HEK293 (cell line): Measurements from ENCODE around the gene TMC5.

Source experiments
- CTCF ChIA-PET: fragments of 350-600 bp; formaldehyde crosslinking; extraction: SDS; loops from one replicate; lab custom pipeline; 2021; ENCODE audit warnings: antibody characterized with exemption; lab: Yijun Ruan, JAX
- POLR2A ChIA-PET: fragments of 300-600 bp; formaldehyde crosslinking; extraction: SDS; loops from one replicate; lab custom pipeline; 2020; ENCODE audit warnings: antibody characterized with exemption, inconsistent platforms; lab: Yijun Ruan, JAX
- H3K27ac ChIP-seq: fragments of 200-500 bp; sonication (Bioruptor generic); 2 replicates; pipeline ENCODE4 v1.5.1; 2014; ENCODE audit warnings: low read depth, low read length, control low read depth, inconsistent platforms; ENCODE audit errors: extremely low read depth
- H3K36me3 ChIP-seq, 2 experiments: fragments of 200-500 bp in 1 of 2; sonication (Bioruptor generic) in 1 of 2; 1 replicate in 1 of 2; 2 replicates in 1 of 2; pipeline ENCODE4 v1.5.1; 2014 to 2017; ENCODE audit warnings: inconsistent platforms in 2 of 2, low read length in 2 of 2; ENCODE audit not compliant: control insufficient read depth in 2 of 2, insufficient read depth in 1 of 2
- H3K4me1 ChIP-seq: fragments of 200-500 bp; sonication (Bioruptor generic); 2 replicates; pipeline ENCODE4 v1.5.1; 2014; ENCODE audit warnings: mild to moderate bottlenecking, low read length, inconsistent platforms; ENCODE audit not compliant: control insufficient read depth, insufficient read depth
- H3K4me3 ChIP-seq: 2 replicates; pipeline ENCODE4 v1.5.1; 2011; ENCODE audit warnings: low read depth, mild to moderate bottlenecking, control low read depth, low read length, moderate library complexity
- H3K9me3 ChIP-seq: fragments of 200-500 bp; sonication (Bioruptor generic); 2 replicates; pipeline ENCODE4 v1.5.1; 2014; ENCODE audit warnings: low read depth, low read length, inconsistent platforms; ENCODE audit not compliant: control insufficient read depth, insufficient read depth
- ELK4 ChIP-seq: IDR thresholded peaks from 2 replicates; pipeline ENCODE4 v1.6.1; 2011; ENCODE audit warnings: mild to moderate bottlenecking, low read depth, low read length, borderline replicate concordance
- GLI4 ChIP-seq: fragments of 450-650 bp; formaldehyde crosslinking; IDR thresholded peaks from 2 replicates; pipeline ENCODE4 v1.5.1; 2016; ENCODE audit warnings: missing biosample characterization, missing genetic modification characterization
- HOXD13 ChIP-seq: sonication (generic); formaldehyde crosslinking; IDR thresholded peaks from 2 replicates; pipeline ENCODE4 v1.8.0; 2022; ENCODE audit warnings: missing genetic modification reagents, borderline replicate concordance
- KLF1 ChIP-seq: fragments of 450-650 bp; formaldehyde crosslinking; IDR thresholded peaks from 2 replicates; pipeline ENCODE4 v1.5.1; 2016; ENCODE audit warnings: missing biosample characterization, missing genetic modification characterization
- MYNN ChIP-seq: fragments of 450-650 bp; formaldehyde crosslinking; IDR thresholded peaks from 2 replicates; pipeline ENCODE4 v1.5.1; 2016; ENCODE audit warnings: missing biosample characterization, missing genetic modification characterization, borderline replicate concordance
- OVOL3 ChIP-seq: fragments of 450-650 bp; formaldehyde crosslinking; IDR thresholded peaks from 2 replicates; pipeline ENCODE4 v1.5.1; 2016; ENCODE audit warnings: missing biosample characterization, missing genetic modification characterization
- RBAK ChIP-seq: fragments of 450-650 bp; formaldehyde crosslinking; IDR thresholded peaks from 2 replicates; pipeline ENCODE4 v1.5.1; 2016; ENCODE audit warnings: missing biosample characterization, missing genetic modification characterization
- REST ChIP-seq: fragments of 450-650 bp; formaldehyde crosslinking; IDR thresholded peaks from 2 replicates; pipeline ENCODE4 v1.5.1; 2016; ENCODE audit warnings: missing biosample characterization, missing genetic modification characterization
- ZBTB49 ChIP-seq: fragments of 450-650 bp; formaldehyde crosslinking; IDR thresholded peaks from 2 replicates; pipeline ENCODE4 v1.5.1; 2016; ENCODE audit warnings: missing biosample characterization, missing genetic modification characterization, low read depth
- ZNF148 ChIP-seq: fragments of 450-650 bp; formaldehyde crosslinking; IDR thresholded peaks from 2 replicates; pipeline ENCODE4 v1.5.0; 2017; ENCODE audit warnings: missing biosample characterization, missing genetic modification characterization, borderline replicate concordance
- ZNF18 ChIP-seq: fragments of 450-650 bp; formaldehyde crosslinking; IDR thresholded peaks from 2 replicates; pipeline ENCODE4 v1.5.1; 2016; ENCODE audit warnings: missing biosample characterization, missing genetic modification characterization
- ZNF211 ChIP-seq: fragments of 450-650 bp; formaldehyde crosslinking; IDR thresholded peaks from 2 replicates; pipeline ENCODE4 v1.5.1; 2016; ENCODE audit warnings: low read depth, missing biosample characterization, missing genetic modification characterization
- ZNF302 ChIP-seq: fragments of 450-650 bp; formaldehyde crosslinking; IDR thresholded peaks from 2 replicates; pipeline ENCODE4 v1.5.1; 2016; ENCODE audit warnings: missing biosample characterization, missing genetic modification characterization, low read depth
- ZNF341 ChIP-seq: fragments of 450-650 bp; formaldehyde crosslinking; IDR thresholded peaks from 2 replicates; pipeline ENCODE4; 2016; ENCODE audit warnings: low read depth, missing biosample characterization, missing genetic modification characterization
- ZNF37A ChIP-seq: fragments of 450-650 bp; IDR thresholded peaks from 2 replicates; pipeline ENCODE4 v1.5.1; 2018; ENCODE audit warnings: missing biosample characterization, missing genetic modification characterization
- ZNF510 ChIP-seq: fragments of 450-650 bp; formaldehyde crosslinking; IDR thresholded peaks from 2 replicates; pipeline ENCODE4 v1.5.1; 2018; ENCODE audit warnings: mild to moderate bottlenecking, missing genetic modification characterization, missing biosample characterization; ENCODE audit not compliant: insufficient replicate concordance
- ZNF558 ChIP-seq: fragments of 450-650 bp; formaldehyde crosslinking; IDR thresholded peaks from 2 replicates; pipeline ENCODE4 v1.5.1; 2016; ENCODE audit warnings: missing biosample characterization, missing genetic modification characterization
- ZNF707 ChIP-seq: fragments of 450-650 bp; formaldehyde crosslinking; IDR thresholded peaks from 2 replicates; pipeline ENCODE4 v1.5.1; 2016; ENCODE audit warnings: missing biosample characterization, missing genetic modification characterization
- ZNF785 ChIP-seq: fragments of 450-650 bp; formaldehyde crosslinking; IDR thresholded peaks from 2 replicates; pipeline ENCODE4 v1.5.1; 2016; ENCODE audit warnings: missing biosample characterization, missing genetic modification characterization
- ZNF830 ChIP-seq: fragments of 450-650 bp; IDR thresholded peaks from 2 replicates; pipeline ENCODE4 v1.5.0; 2018; ENCODE audit warnings: missing biosample characterization, missing genetic modification characterization, low read depth, mild to moderate bottlenecking, moderate library complexity
- ZSCAN30 ChIP-seq: fragments of 450-650 bp; IDR thresholded peaks from 2 replicates; pipeline ENCODE4 v1.5.1; 2018; ENCODE audit warnings: missing biosample characterization, mild to moderate bottlenecking, missing genetic modification characterization, moderate library complexity

The TMC5 gene

GRCh38 chr16:19460397-19460796 lies 42.7 kb downstream of the TMC5 start:
- no peaks in the 10 kb centered on the region for H3K4me1 ChIP-seq
- no peak overlapping the region for H3K4me3 ChIP-seq
- POLR2A ChIA-PET = no interaction called here
- H3K27ac ChIP-seq = no peak overlapping the region
- H3K9me3 ChIP-seq = no peaks in the 10 kb centered on the region
- TF ChIP-seq ELK4 (no peak), ZNF830 (tag by site-specific recombination) (no peak), ZBTB49 (tag by site-specific recombination) (no peak), ZNF302 (no peak), ZNF785 (tag by site-specific recombination) (no peak), GLI4 (tag by site-specific recombination) (no peak), MYNN (tag by site-specific recombination) (no peak), ZNF510 (tag by site-specific recombination) (no peak), HOXD13 (CRISPR knock-in tag) (no peak), ZNF707 (tag by site-specific recombination) (no peak), ZNF18 (no peak)
- TF ChIP-seq, all 188 proteins: peak for 0
- CTCF ChIA-PET = interaction anchor here (0.8 to 1.8 kb wide), 2 partner anchors 72 to 299 kb away, joined by 4 read pairs; no protein-coding TSS in a partner anchor
- H3K36me3 ChIP-seq = no peaks in the 10 kb centered on the region

- Histone ChIP-seq H3K4me3 (no peak overlapping the region), H3K9me3 (no peaks in the 10 kb centered on the region), H3K36me3 (no peaks in the 10 kb centered on the region), H3K27ac (no peak overlapping the region), H3K4me1 (no peaks in the 10 kb centered on the region)
- POLR2A ChIA-PET = no interaction called here
- CTCF ChIA-PET = interaction anchor here (0.6 kb wide), 1 partner anchor 93 kb away, joined by 8 read pairs; no protein-coding TSS in a partner anchor
- TF ChIP-seq REST (tag by site-specific recombination) = no peak
- no peak for TF ChIP-seq KLF1 (tag by site-specific recombination)
- TF ChIP-seq OVOL3 (tag by site-specific recombination) = no peak
- TF ChIP-seq RBAK (tag by site-specific recombination) = no peak
- TF ChIP-seq ZNF211 = no peak
- TF ChIP-seq ZNF148 (tag by site-specific recombination) = no peak
- no peak for TF ChIP-seq ZNF341
- no peak for TF ChIP-seq ZNF37A (tag by site-specific recombination)
- no peak for TF ChIP-seq ZNF558 (tag by site-specific recombination)
- no peak for TF ChIP-seq ZSCAN30 (tag by site-specific recombination)
Observed at GRCh38 chr16:19463468-19464315, 46.0 kb downstream of the TMC5 start.
